K562 (cell line): ENCODE measurements around the gene SLC25A1. TPM values are rescaled to one million over a fixed set of nuclear protein-coding genes. Genes with fewer than 3 reads are reported as not detected.
A peak's percentile ranks its signal among the peaks of the same experiment; 100 is the strongest.

Experiments
- ATF1 ChIP-seq, 2 experiments: fragments of 450-650 bp in 1 of 2; IDR thresholded peaks; 2 replicates each; pipeline ENCODE4 v1.6.1; 2016; ENCODE audit warnings: missing compliant biosample characterization in 1 of 2, missing genetic modification characterization in 1 of 2
- CAMTA2 ChIP-seq: fragments of 250-450 bp; sonication (Bioruptor Pico); conservative IDR thresholded peaks from 2 replicates; pipeline ENCODE4 v1.5.1; 2022
- CHCHD3 ChIP-seq: fragments of 250-450 bp; sonication (Bioruptor Pico); IDR thresholded peaks from 2 replicates; pipeline ENCODE4 v2.1.2; 2022; ENCODE audit warnings: mild to moderate bottlenecking
- ERF ChIP-seq: fragments of 450-650 bp; formaldehyde crosslinking; IDR thresholded peaks from 2 replicates; pipeline ENCODE4 v1.4.0; 2020; ENCODE audit warnings: mild to moderate bottlenecking, mixed read lengths
- HNRNPLL ChIP-seq: fragments of 200-400 bp; formaldehyde crosslinking; IDR thresholded peaks from 2 replicates; pipeline ENCODE4 v1.6.1; 2017; ENCODE audit warnings: low read length, low read depth, mild to moderate bottlenecking; ENCODE audit not compliant: poor library complexity, severe bottlenecking
- MYC ChIP-seq, 2 experiments: fragments of 250-450 bp in 1 of 2; sonication (Bioruptor Pico) in 1 of 2; IDR thresholded peaks; 2 replicates each; pipeline versions ENCODE4 v1.5.1 to v1.6.1; 2012 to 2021; ENCODE audit warnings: low read depth in 2 of 2, borderline replicate concordance in 1 of 2, improper control_type of control experiment in 1 of 2, low read length in 1 of 2, mild to moderate bottlenecking in 1 of 2, moderate library complexity in 1 of 2
- RAD21 ChIP-seq, 2 experiments: fragments of 250-450 bp in 1 of 2; fragments of 450-650 bp in 1 of 2; sonication (Bioruptor Pico) in 1 of 2; formaldehyde crosslinking in 1 of 2; IDR thresholded peaks in 1 of 2; conservative IDR thresholded peaks in 1 of 2; 2 replicates each; pipeline versions ENCODE4 v1.4.0 to v1.8.0; 2020 to 2022; ENCODE audit warnings: mild to moderate bottlenecking in 2 of 2, moderate library complexity in 1 of 2
- RBM25 ChIP-seq: fragments of 200-400 bp; formaldehyde crosslinking; IDR thresholded peaks from 2 replicates; pipeline ENCODE4 v1.6.1; 2018; ENCODE audit warnings: low read length, low read depth, moderate library complexity; ENCODE audit not compliant: severe bottlenecking
- RFX7 ChIP-seq: fragments of 250-450 bp; sonication (Bioruptor Pico); IDR thresholded peaks from 2 replicates; pipeline ENCODE4 v1.5.1; 2021; ENCODE audit warnings: mild to moderate bottlenecking
- SIRT6 ChIP-seq: IDR thresholded peaks from one replicate; pipeline ENCODE4 v1.6.1; 2012; ENCODE audit warnings: low read depth, mild to moderate bottlenecking, control low read depth, inconsistent platforms, low read length, moderate library complexity
- SREBF1 ChIP-seq: fragments of 150-350 bp; IDR thresholded peaks from 2 replicates; pipeline ENCODE4 v1.6.1; 2014; ENCODE audit warnings: antibody characterized with exemption, low read depth, low read length, borderline replicate concordance
- WHSC1 ChIP-seq: IDR thresholded peaks from one replicate; pipeline ENCODE4 v1.6.1; 2012; ENCODE audit warnings: low read length, control low read depth, inconsistent platforms
- YY1 ChIP-seq, 3 experiments: IDR thresholded peaks; 2 replicates each; pipeline ENCODE4 v1.6.1; 2011; ENCODE audit warnings: low read length in 2 of 3, mild to moderate bottlenecking in 2 of 3, moderate library complexity in 2 of 3, borderline replicate concordance in 1 of 3, control low read depth in 1 of 3, low read depth in 1 of 3; ENCODE audit not compliant: insufficient read depth in 3 of 3, insufficient replicate concordance in 2 of 3, control insufficient read depth in 1 of 3, insufficient read length in 1 of 3; ENCODE audit errors: extremely low read depth in 1 of 3
- ZNF124 ChIP-seq: sonication (generic); formaldehyde crosslinking; IDR thresholded peaks from 2 replicates; pipeline ENCODE4 v1.8.1; 2022; ENCODE audit warnings: missing genetic modification reagents
- ZNF23 ChIP-seq: fragments of 250-450 bp; sonication (Bioruptor Pico); IDR thresholded peaks from 2 replicates; pipeline ENCODE4 v1.4.0; 2020; ENCODE audit warnings: mild to moderate bottlenecking
- ZNF436 ChIP-seq: fragments of 250-450, 450-650 bp; sonication (Bioruptor Pico); formaldehyde crosslinking; IDR thresholded peaks from 2 replicates; pipeline ENCODE4 v1.7.0; 2020; ENCODE audit warnings: mild to moderate bottlenecking
- polyA plus RNA-seq, 8 experiments: library from polyadenylated mRNA; depleted of rRNA in 4 of 8; stranded (reverse) in 5 of 8; unstranded in 3 of 8; fragments of >200 nt; fragmentation: Nextera tagmentation in 2 of 8; fragmentation: Illumina TruSeq in 1 of 8; extraction: Ambion mirVana in 2 of 8; extraction: Trizol in 1 of 8; gene quantifications; 2 replicates each; pipeline versions ENCODE4 v1.2.1 to v1.2.3, GENCODE V29; 2011 to 2014; ENCODE audit warnings: inconsistent platforms in 1 of 8, missing spikeins in 1 of 8
- total RNA-seq, 7 experiments: library from RNA; depleted of rRNA in 6 of 7; stranded (reverse); fragments of >200 nt in 6 of 7; fragmentation: Illumina TruSeq in 2 of 7; extraction: Trizol in 2 of 7; gene quantifications; 2 replicates each; pipeline versions ENCODE4 v1.2.1 to v1.2.3, GENCODE V29; 2011 to 2021; ENCODE audit warnings: low replicate concordance in 1 of 7
- TF ChIP-seq, protein P1 (sequence below): fragments of 450-650 bp; formaldehyde crosslinking; IDR thresholded peaks from 2 replicates; pipeline ENCODE4 v1.4.0; 2020; ENCODE audit warnings: mild to moderate bottlenecking, mixed read lengths
- TF ChIP-seq, protein P2 (sequence below): fragments of 250-450 bp; sonication (Bioruptor Pico); IDR thresholded peaks from 2 replicates; pipeline ENCODE4 v1.9.0; 2021; ENCODE audit warnings: mild to moderate bottlenecking, inconsistent platforms
- TF ChIP-seq, protein P3 (sequence below), 3 experiments: IDR thresholded peaks in 2 of 3; conservative IDR thresholded peaks in 1 of 3; 2 replicates each; pipeline ENCODE4 v1.5.1; 2011 to 2012; ENCODE audit warnings: low read length in 3 of 3, mild to moderate bottlenecking in 3 of 3, control low read depth in 2 of 3, improper control_type of control experiment in 1 of 3, inconsistent platforms in 1 of 3, low read depth in 1 of 3, mixed read lengths in 1 of 3, moderate library complexity in 1 of 3; ENCODE audit not compliant: insufficient read depth in 2 of 3

SLC25A1 gene
- total and polyA plus RNA-seq, 9 of the 15 experiments (the other 6 are each of a cell fraction or from before 2014, with no cell fraction given), result 11.0 to 408 (median 110) TPM

DNA sequence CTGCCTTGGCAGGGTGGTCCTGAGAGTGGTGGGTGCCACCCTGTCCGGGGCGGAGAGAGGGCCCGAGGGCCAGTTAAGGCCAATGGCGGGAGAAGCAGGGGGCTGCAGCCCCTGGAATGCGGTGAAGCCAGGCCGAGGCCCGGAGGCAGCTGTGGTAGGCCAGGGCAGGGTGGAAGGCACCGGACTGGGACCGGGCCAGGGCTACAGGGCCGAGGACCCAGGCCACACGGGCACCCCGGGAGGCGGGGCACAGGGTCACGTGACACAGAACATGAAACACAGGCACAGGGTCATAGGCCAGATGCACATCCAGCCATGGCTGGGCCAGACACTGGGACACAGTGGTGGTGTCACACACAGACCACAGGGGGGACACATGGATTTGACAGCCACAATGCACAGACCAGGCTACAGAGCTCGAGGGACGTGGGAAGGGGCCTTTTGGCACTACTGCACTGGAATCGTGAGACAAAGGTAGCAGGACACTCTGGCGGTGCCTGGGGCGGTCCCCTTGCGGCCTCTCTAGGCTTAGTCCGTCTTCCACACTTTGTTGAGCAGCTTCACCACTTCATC is 2.8 kb downstream of the SLC25A1 start (continued):
- TF ChIP-seq RBM25, result no peak
- TF ChIP-seq RFX7 (CRISPR knock-in tag), result no peak
- peak in 1 of 3 experiments; percentile 16 for TF ChIP-seq YY1 (IDR thresholded peaks at IDR 0.05; ENCODE audit: borderline replicate concordance in 1 of 3, control insufficient read depth in 1 of 3, extremely low read depth in 1 of 3, insufficient read depth in 3 of 3, insufficient read length in 1 of 3, insufficient replicate concordance in 2 of 3, low read depth in 1 of 3, low read length in 2 of 3)
- peak; percentile 10; the same call in 1 of the 2 replicates for TF ChIP-seq ERF (CRISPR knock-in tag)
- TF ChIP-seq, protein P1, sequence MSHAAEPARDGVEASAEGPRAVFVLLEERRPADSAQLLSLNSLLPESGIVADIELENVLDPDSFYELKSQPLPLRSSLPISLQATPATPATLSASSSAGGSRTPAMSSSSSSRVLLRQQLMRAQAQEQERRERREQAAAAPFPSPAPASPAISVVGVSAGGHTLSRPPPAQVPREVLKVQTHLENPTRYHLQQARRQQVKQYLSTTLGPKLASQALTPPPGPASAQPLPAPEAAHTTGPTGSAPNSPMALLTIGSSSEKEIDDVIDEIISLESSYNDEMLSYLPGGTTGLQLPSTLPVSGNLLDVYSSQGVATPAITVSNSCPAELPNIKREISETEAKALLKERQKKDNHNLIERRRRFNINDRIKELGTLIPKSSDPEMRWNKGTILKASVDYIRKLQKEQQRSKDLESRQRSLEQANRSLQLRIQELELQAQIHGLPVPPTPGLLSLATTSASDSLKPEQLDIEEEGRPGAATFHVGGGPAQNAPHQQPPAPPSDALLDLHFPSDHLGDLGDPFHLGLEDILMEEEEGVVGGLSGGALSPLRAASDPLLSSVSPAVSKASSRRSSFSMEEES (CRISPR knock-in tag), result peak; percentile 92
- TF ChIP-seq CHCHD3, result 0 out of 2 replicates have a peak, but pooled peaks have one; percentile 2
- TF ChIP-seq, protein P2, sequence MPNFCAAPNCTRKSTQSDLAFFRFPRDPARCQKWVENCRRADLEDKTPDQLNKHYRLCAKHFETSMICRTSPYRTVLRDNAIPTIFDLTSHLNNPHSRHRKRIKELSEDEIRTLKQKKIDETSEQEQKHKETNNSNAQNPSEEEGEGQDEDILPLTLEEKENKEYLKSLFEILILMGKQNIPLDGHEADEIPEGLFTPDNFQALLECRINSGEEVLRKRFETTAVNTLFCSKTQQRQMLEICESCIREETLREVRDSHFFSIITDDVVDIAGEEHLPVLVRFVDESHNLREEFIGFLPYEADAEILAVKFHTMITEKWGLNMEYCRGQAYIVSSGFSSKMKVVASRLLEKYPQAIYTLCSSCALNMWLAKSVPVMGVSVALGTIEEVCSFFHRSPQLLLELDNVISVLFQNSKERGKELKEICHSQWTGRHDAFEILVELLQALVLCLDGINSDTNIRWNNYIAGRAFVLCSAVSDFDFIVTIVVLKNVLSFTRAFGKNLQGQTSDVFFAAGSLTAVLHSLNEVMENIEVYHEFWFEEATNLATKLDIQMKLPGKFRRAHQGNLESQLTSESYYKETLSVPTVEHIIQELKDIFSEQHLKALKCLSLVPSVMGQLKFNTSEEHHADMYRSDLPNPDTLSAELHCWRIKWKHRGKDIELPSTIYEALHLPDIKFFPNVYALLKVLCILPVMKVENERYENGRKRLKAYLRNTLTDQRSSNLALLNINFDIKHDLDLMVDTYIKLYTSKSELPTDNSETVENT (CRISPR knock-in tag), result peak; percentile 39
- TF ChIP-seq SIRT6, result peak; percentile 98
- TF ChIP-seq HNRNPLL, result peak; percentile 15
- peak; percentile 57 for TF ChIP-seq WHSC1
- no peak for TF ChIP-seq ZNF23 (CRISPR knock-in tag)
- TF ChIP-seq SREBF1, result no peak
- no peak for TF ChIP-seq MYC (IDR thresholded peaks at IDR 0.05; ENCODE audit: low read depth, low read length)
- 0 out of 2 replicates have a peak, but pooled peaks have one; percentile 4 for TF ChIP-seq MYC (CRISPR knock-in tag; IDR thresholded peaks at IDR 0.05; ENCODE audit: borderline replicate concordance, low read depth)
- TF ChIP-seq ZNF124 (CRISPR knock-in tag), result no peak
- TF ChIP-seq, protein P3, sequence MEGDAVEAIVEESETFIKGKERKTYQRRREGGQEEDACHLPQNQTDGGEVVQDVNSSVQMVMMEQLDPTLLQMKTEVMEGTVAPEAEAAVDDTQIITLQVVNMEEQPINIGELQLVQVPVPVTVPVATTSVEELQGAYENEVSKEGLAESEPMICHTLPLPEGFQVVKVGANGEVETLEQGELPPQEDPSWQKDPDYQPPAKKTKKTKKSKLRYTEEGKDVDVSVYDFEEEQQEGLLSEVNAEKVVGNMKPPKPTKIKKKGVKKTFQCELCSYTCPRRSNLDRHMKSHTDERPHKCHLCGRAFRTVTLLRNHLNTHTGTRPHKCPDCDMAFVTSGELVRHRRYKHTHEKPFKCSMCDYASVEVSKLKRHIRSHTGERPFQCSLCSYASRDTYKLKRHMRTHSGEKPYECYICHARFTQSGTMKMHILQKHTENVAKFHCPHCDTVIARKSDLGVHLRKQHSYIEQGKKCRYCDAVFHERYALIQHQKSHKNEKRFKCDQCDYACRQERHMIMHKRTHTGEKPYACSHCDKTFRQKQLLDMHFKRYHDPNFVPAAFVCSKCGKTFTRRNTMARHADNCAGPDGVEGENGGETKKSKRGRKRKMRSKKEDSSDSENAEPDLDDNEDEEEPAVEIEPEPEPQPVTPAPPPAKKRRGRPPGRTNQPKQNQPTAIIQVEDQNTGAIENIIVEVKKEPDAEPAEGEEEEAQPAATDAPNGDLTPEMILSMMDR (IDR thresholded peaks at IDR 0.05 in 2 of 3, conservative IDR thresholded peaks at IDR 0.05 in 1 of 3; ENCODE audit: insufficient read depth in 2 of 3, low read depth in 1 of 3, low read length in 3 of 3), result peak; percentile 8 to 27 (median 25); a peak in 2 of 6 replicates
- 0 out of 4 replicates have a peak, but pooled peaks of 1 of the 2 experiments have one; percentile 16 for TF ChIP-seq RAD21 (CRISPR knock-in tag; conservative IDR thresholded peaks at IDR 0.05 in 1 of 2, IDR thresholded peaks at IDR 0.05 in 1 of 2)
- no peak for TF ChIP-seq ATF1 (CRISPR knock-in tag; IDR thresholded peaks at IDR 0.05)
- 0 out of 2 replicates have a peak, but pooled peaks have one; percentile 31 for TF ChIP-seq ATF1 (tag; IDR thresholded peaks at IDR 0.05)
- TF ChIP-seq CAMTA2 (CRISPR knock-in tag), result peak; percentile 70
- TF ChIP-seq ZNF436, result 0 out of 2 replicates have a peak, but pooled peaks have one; percentile 42
